ENCODE measurements around the gene NUP210. TPM values are rescaled to one million over a fixed set of nuclear protein-coding genes. Genes with fewer than 3 reads are reported as not detected.

Gene NUP210
- total and polyA plus RNA-seq, 2 of the 13 experiments (the other 11 are each of a cell fraction or from before 2014, with no cell fraction given) = 31.6 to 35.2 TPM

DNA sequence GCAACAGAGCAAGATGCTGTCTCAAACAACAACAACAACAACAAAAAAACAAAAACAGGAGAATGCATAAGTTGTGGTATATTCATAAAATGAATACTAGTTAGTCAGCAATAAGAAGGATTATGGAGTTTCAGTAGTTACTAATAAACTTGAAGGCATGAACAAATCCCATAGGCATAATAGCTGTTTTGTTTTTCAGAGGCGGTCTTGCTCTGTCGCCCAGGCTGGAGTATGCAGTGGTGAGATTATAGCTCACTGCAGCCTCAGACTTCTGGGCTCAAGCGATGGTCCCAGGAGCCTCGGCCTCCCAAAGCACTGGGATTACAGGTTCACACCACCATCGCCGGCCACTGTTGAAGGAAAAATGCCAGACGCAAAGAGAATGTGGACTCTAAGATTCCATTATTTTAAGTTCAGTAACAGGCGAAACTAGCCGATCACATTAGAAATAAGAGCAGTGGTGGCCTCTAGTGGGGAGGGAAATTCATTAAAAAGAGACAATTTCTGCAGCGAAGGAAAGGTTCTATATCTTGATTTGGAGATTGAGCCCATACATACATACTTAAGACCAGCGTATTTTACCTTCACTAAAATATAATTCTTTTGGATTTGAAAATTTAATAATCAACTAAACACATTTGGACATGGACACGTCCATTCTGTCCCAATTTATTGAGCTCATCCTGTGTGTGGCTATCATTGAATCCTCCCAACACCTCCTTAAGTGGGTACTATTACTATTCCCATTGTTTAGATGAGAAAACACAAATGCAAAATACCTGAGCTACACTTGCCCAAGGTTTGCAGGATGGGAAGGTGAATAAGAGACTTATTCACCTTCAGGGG lies 32.6 kb upstream of the NUP210 start (continued):
- TF ChIP-seq, protein P1, sequence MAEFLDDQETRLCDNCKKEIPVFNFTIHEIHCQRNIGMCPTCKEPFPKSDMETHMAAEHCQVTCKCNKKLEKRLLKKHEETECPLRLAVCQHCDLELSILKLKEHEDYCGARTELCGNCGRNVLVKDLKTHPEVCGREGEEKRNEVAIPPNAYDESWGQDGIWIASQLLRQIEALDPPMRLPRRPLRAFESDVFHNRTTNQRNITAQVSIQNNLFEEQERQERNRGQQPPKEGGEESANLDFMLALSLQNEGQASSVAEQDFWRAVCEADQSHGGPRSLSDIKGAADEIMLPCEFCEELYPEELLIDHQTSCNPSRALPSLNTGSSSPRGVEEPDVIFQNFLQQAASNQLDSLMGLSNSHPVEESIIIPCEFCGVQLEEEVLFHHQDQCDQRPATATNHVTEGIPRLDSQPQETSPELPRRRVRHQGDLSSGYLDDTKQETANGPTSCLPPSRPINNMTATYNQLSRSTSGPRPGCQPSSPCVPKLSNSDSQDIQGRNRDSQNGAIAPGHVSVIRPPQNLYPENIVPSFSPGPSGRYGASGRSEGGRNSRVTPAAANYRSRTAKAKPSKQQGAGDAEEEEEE (CRISPR knock-in tag; IDR thresholded peaks at IDR 0.05; ENCODE audit: borderline replicate concordance) = no peak
- TF ChIP-seq, protein P2, sequence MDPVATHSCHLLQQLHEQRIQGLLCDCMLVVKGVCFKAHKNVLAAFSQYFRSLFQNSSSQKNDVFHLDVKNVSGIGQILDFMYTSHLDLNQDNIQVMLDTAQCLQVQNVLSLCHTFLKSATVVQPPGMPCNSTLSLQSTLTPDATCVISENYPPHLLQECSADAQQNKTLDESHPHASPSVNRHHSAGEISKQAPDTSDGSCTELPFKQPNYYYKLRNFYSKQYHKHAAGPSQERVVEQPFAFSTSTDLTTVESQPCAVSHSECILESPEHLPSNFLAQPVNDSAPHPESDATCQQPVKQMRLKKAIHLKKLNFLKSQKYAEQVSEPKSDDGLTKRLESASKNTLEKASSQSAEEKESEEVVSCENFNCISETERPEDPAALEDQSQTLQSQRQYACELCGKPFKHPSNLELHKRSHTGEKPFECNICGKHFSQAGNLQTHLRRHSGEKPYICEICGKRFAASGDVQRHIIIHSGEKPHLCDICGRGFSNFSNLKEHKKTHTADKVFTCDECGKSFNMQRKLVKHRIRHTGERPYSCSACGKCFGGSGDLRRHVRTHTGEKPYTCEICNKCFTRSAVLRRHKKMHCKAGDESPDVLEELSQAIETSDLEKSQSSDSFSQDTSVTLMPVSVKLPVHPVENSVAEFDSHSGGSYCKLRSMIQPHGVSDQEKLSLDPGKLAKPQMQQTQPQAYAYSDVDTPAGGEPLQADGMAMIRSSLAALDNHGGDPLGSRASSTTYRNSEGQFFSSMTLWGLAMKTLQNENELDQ (CRISPR knock-in tag; IDR thresholded peaks at IDR 0.05; ENCODE audit: borderline replicate concordance) = no peak
- TF ChIP-seq, protein P3, sequence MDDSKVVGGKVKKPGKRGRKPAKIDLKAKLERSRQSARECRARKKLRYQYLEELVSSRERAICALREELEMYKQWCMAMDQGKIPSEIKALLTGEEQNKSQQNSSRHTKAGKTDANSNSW (CRISPR knock-in tag; IDR thresholded peaks at IDR 0.05; ENCODE audit: borderline replicate concordance) = no peak
- TF ChIP-seq REPIN1 (CRISPR knock-in tag; IDR thresholded peaks at IDR 0.05; ENCODE audit: borderline replicate concordance, low read depth) (0 out of 2 replicates have a peak, but pooled peaks have one; percentile 20), ZNF709 (CRISPR knock-in tag; IDR thresholded peaks at IDR 0.05) (no peak), ZNF605 (CRISPR knock-in tag; IDR thresholded peaks at IDR 0.05) (no peak), CHD4 (IDR thresholded peaks at IDR 0.05; ENCODE audit: borderline replicate concordance, low read length) (peak; percentile 73; the same call in 1 of the 2 replicates), TGIF2 (CRISPR knock-in tag; IDR thresholded peaks at IDR 0.05) (no peak), ZNF761 (CRISPR knock-in tag; conservative IDR thresholded peaks at IDR 0.05) (0 out of 2 replicates have a peak, but pooled peaks have one; percentile 35), GATAD2A (CRISPR knock-in tag; IDR thresholded peaks at IDR 0.05) (0 out of 2 replicates have a peak, but pooled peaks have one; percentile 9)
- TF ChIP-seq, protein P4, sequence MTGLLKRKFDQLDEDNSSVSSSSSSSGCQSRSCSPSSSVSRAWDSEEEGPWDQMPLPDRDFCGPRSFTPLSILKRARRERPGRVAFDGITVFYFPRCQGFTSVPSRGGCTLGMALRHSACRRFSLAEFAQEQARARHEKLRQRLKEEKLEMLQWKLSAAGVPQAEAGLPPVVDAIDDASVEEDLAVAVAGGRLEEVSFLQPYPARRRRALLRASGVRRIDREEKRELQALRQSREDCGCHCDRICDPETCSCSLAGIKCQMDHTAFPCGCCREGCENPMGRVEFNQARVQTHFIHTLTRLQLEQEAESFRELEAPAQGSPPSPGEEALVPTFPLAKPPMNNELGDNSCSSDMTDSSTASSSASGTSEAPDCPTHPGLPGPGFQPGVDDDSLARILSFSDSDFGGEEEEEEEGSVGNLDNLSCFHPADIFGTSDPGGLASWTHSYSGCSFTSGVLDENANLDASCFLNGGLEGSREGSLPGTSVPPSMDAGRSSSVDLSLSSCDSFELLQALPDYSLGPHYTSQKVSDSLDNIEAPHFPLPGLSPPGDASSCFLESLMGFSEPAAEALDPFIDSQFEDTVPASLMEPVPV (CRISPR knock-in tag; IDR thresholded peaks at IDR 0.05) = no peak
- TF ChIP-seq, protein P5, sequence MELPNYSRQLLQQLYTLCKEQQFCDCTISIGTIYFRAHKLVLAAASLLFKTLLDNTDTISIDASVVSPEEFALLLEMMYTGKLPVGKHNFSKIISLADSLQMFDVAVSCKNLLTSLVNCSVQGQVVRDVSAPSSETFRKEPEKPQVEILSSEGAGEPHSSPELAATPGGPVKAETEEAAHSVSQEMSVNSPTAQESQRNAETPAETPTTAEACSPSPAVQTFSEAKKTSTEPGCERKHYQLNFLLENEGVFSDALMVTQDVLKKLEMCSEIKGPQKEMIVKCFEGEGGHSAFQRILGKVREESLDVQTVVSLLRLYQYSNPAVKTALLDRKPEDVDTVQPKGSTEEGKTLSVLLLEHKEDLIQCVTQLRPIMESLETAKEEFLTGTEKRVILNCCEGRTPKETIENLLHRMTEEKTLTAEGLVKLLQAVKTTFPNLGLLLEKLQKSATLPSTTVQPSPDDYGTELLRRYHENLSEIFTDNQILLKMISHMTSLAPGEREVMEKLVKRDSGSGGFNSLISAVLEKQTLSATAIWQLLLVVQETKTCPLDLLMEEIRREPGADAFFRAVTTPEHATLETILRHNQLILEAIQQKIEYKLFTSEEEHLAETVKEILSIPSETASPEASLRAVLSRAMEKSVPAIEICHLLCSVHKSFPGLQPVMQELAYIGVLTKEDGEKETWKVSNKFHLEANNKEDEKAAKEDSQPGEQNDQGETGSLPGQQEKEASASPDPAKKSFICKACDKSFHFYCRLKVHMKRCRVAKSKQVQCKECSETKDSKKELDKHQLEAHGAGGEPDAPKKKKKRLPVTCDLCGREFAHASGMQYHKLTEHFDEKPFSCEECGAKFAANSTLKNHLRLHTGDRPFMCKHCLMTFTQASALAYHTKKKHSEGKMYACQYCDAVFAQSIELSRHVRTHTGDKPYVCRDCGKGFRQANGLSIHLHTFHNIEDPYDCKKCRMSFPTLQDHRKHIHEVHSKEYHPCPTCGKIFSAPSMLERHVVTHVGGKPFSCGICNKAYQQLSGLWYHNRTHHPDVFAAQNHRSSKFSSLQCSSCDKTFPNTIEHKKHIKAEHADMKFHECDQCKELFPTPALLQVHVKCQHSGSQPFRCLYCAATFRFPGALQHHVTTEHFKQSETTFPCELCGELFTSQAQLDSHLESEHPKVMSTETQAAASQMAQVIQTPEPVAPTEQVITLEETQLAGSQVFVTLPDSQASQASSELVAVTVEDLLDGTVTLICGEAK (IDR thresholded peaks at IDR 0.05) = no peak
- TF ChIP-seq, protein P5 (CRISPR knock-in tag; IDR thresholded peaks at IDR 0.05) = no peak

Data from HepG2 (cell line).